DND-41 (cell line): ENCODE measurements around the gene MIPOL1.

Experiments
- EZH2 ChIP-seq: IDR thresholded peaks from 3 replicates; pipeline ENCODE4 v1.6.1; 2012; ENCODE audit warnings: borderline replicate concordance, low read depth, mild to moderate bottlenecking, moderate library complexity, low read length, inconsistent platforms; ENCODE audit not compliant: severe bottlenecking
- TF ChIP-seq, protein P1 (sequence below): IDR thresholded peaks from 2 replicates; pipeline ENCODE4 v1.5.1; 2012; ENCODE audit warnings: borderline replicate concordance, low read length, moderate library complexity, mild to moderate bottlenecking; ENCODE audit not compliant: poor library complexity, severe bottlenecking; ENCODE audit errors: extremely low read depth

DNA sequence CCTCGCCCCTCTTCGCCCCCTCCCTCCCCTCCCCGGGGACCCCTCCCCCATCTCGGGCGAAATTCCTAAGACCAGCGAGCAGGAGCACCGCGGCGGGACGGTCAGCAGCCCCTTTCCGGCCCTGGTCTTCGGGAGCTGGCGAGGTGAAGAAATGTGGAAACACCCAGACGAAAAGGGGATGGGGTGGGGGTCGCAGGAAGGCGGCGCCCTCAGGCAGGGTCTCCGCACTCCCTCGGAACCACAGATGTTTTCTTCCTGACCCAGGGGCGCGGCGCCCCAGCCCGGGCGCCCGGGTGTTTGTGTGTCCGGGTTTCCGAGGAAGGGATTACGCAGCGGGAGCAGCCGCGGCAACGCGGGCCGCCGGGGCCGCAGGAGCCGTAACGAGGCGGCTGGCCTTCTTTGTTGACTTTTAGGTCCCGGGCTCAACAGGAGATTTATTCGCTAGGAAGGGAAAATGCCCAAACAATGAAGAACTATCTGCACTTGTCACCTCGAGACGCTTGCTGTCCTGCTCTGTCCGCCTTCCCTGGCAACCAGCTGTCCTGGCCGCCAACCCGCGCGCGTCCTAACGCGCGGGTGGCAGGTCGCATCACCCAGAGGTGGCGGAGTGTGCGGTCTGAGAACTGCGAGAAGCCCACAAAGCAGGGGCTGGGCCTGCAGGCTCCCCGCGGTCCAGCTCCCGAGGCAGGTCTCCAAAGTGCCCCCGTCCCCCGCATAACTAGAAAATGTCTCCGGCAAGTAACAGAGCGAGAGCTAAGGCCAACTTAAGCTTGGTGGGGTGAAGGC is 390.3 kb downstream of the MIPOL1 start:
- TF ChIP-seq, protein P1, sequence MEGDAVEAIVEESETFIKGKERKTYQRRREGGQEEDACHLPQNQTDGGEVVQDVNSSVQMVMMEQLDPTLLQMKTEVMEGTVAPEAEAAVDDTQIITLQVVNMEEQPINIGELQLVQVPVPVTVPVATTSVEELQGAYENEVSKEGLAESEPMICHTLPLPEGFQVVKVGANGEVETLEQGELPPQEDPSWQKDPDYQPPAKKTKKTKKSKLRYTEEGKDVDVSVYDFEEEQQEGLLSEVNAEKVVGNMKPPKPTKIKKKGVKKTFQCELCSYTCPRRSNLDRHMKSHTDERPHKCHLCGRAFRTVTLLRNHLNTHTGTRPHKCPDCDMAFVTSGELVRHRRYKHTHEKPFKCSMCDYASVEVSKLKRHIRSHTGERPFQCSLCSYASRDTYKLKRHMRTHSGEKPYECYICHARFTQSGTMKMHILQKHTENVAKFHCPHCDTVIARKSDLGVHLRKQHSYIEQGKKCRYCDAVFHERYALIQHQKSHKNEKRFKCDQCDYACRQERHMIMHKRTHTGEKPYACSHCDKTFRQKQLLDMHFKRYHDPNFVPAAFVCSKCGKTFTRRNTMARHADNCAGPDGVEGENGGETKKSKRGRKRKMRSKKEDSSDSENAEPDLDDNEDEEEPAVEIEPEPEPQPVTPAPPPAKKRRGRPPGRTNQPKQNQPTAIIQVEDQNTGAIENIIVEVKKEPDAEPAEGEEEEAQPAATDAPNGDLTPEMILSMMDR: no peak
- no peak for TF ChIP-seq EZH2
